ENCODE data around the gene RAPGEF1. TPM values are rescaled to one million over a fixed set of nuclear protein-coding genes. Genes with fewer than 3 reads are reported as not detected.

RAPGEF1 gene
- total RNA-seq, 1 donor from 2014 or later: 33.3 TPM

DNA sequence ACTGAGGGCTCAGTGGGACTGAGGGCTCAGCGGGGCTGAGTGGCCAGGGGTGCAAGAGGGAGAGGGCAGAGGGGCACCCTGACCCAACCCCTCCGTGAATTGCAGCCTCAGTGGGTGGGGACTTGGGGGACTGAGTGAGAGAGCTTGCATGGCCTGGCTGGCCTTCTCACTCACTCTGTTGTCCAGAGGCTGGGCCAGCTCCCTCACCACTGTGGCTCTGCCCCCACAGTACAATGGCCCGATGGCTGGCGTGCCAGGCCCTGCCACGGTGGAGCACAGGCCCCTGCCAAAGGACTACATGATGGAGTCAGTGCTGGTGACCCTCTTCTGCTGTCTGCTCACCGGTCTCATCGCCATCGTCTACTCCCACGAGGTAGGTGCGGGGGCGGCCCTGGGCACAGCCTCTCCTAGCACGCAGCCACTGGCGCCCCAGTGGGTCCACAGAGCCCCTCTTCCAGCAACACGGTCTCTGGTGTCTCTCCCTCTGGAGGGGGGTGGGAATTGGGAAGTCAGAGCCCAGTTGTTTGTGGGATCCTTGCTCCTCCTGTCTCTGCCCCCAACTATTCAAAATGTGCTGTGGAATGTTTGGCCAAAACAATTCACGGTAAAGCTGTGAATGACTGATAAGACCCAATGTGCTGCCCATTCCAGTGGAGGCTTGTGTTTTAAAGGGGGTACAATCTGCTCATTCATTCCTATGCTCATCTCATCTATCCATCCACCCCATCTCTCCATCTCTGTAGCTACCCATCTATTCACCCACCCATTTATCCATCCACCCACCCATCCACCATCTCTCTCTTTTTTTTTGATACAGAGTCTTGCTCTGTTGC, 183.8 kb downstream of the RAPGEF1 start:
- Mint-ChIP-seq H3K4me1 (no peaks in the 10 kb centered on the region), H3K27ac (no peak overlapping the region), H3K27me3 (ENCODE audit: insufficient read depth, low read depth) (peaks cover 28% of the 10 kb centered on the region), H3K4me3 (no peak overlapping the region), H3K9me3 (peaks cover 18% of the 10 kb centered on the region), H3K36me3 (no peaks in the 10 kb centered on the region)
- H3F3A ChIP-seq (ENCODE audit: low read depth): no peaks in the 10 kb centered on the region
- no peak overlapping the region for H3K9ac ChIP-seq
- DNase-seq (ENCODE audit: low spot score): no peak
- no peaks in the 10 kb centered on the region for H3K4me1 ChIP-seq
- no peak overlapping the region for H3K4me3 ChIP-seq
- H3K27ac ChIP-seq: no peak overlapping the region
- TF ChIP-seq EZH2 (IDR thresholded peaks at IDR 0.05) (no peak), EZH2phosphoT487 (IDR thresholded peaks at IDR 0.05) (no peak)
- TF ChIP-seq, protein P1, sequence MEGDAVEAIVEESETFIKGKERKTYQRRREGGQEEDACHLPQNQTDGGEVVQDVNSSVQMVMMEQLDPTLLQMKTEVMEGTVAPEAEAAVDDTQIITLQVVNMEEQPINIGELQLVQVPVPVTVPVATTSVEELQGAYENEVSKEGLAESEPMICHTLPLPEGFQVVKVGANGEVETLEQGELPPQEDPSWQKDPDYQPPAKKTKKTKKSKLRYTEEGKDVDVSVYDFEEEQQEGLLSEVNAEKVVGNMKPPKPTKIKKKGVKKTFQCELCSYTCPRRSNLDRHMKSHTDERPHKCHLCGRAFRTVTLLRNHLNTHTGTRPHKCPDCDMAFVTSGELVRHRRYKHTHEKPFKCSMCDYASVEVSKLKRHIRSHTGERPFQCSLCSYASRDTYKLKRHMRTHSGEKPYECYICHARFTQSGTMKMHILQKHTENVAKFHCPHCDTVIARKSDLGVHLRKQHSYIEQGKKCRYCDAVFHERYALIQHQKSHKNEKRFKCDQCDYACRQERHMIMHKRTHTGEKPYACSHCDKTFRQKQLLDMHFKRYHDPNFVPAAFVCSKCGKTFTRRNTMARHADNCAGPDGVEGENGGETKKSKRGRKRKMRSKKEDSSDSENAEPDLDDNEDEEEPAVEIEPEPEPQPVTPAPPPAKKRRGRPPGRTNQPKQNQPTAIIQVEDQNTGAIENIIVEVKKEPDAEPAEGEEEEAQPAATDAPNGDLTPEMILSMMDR (IDR thresholded peaks at IDR 0.05): no peak
- no peak overlapping the region for H2AFZ ChIP-seq (replicated peaks)
- H4K20me1 ChIP-seq (ENCODE audit: low read depth): no peaks in the 10 kb centered on the region
- H3K9me3 ChIP-seq (ENCODE audit: low read depth): peaks cover 12% of the 10 kb centered on the region
- H3K27me3 ChIP-seq: peaks cover 42% of the 10 kb centered on the region
- H3K4me2 ChIP-seq: no peak overlapping the region
- no peaks in the 10 kb centered on the region for H3K79me2 ChIP-seq (ENCODE audit: low read depth)
- H3K36me3 ChIP-seq: peaks cover 3% of the 10 kb centered on the region

DNA sequence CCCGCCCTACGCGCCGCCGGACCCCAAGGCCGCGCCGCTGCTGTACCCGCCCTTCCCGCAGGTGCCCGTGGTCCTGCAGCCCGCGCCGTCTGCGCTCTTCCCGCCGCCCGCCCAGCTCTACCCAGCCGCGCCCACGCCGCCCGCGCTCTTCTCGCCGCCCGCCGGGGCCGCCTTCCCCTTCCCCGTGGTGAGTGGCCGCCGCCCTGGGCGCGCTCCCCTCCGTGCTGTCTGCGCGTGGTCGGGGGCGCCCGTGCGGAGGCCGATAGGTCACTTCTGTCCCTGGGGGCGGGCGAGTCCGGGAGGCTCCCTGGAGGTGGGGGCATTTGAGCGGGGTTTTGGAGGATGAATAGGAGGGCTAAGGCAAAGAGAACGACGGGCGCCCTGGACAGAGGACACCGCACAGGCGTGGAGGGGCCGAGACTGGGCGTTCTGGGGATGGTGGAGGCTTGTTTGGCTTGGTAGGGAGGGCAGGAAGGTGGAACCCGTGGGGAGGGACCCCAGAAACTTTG, 185.0 kb downstream of the RAPGEF1 start:
- Histone ChIP-seq H3K36me3 (no peaks in the 10 kb centered on the region), H3K4me2 (peak overlapping the region; percentile 79), H3K27me3 (peaks cover 42% of the 10 kb centered on the region), H3K4me3 (peak overlapping the region; percentile 47), H3K9me3 (ENCODE audit: low read depth) (peaks cover 2% of the 10 kb centered on the region), H3K9ac (no peak overlapping the region), H4K20me1 (ENCODE audit: low read depth) (no peaks in the 10 kb centered on the region), H3K27ac (no peak overlapping the region), H3K79me2 (ENCODE audit: low read depth) (no peaks in the 10 kb centered on the region), H2AFZ (replicated peaks) (peak overlapping the region; percentile 90), H3F3A (ENCODE audit: low read depth) (no peaks in the 10 kb centered on the region), H3K4me1 (no peaks in the 10 kb centered on the region)
- H3K4me3 Mint-ChIP-seq: peak overlapping the region; percentile 48
- no peaks in the 10 kb centered on the region for H3K4me1 Mint-ChIP-seq
- peak; percentile 45 for DNase-seq (ENCODE audit: low spot score)
- no peaks in the 10 kb centered on the region for H3K36me3 Mint-ChIP-seq
- no peak overlapping the region for H3K27ac Mint-ChIP-seq
- peaks cover 28% of the 10 kb centered on the region for H3K27me3 Mint-ChIP-seq (ENCODE audit: insufficient read depth, low read depth)
- TF ChIP-seq EZH2phosphoT487 (IDR thresholded peaks at IDR 0.05) (peak; percentile 86), EZH2 (IDR thresholded peaks at IDR 0.05) (peak; percentile 92)
- TF ChIP-seq, protein P1 (IDR thresholded peaks at IDR 0.05): no peak
- H3K9me3 Mint-ChIP-seq: peaks cover 16% of the 10 kb centered on the region

DNA sequence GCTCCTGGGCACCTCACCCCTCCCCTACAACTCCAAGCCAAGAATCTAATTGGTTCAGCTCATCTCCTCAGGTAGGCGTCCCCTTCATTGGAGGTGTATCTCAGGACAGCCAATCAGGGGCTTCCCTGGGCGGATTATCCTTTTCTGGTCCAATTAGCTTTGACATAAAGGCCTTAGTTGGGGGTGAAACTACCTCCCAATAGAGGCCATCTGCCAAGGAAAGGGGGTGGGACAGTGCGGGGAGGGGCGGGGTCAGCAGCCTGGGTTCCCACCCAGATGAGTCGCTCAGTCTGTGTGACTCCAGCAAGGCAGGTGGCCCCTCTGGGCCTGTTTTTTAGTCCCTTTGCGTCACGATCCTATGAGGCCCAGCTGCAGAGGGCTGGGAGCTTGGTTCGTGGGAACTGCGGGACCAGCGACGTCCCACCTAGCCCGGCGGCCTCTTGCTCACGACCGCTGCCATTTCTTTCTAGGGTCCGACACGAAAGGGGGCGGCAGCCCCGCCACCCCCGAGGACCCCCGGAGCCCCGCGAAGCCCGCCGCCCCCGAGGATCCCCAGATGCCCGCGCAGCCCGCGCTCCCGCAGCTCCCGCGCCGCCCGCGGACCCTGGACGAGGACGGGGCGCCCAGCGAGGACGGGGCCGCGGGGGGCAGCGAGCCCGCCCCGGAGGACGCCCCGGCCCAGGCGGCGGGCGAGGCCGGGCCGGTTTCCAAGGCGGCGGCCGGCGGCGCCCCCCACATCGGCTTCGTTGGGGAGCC, 185.6 kb downstream of the RAPGEF1 start:
- DNase-seq (ENCODE audit: low spot score): no peak
- H3K9me3 Mint-ChIP-seq: peaks cover 13% of the 10 kb centered on the region
- Histone ChIP-seq H3K4me3 (peak overlapping the region; percentile 47), H3K4me2 (peak overlapping the region; percentile 79), H3K9ac (no peak overlapping the region), H3K9me3 (ENCODE audit: low read depth) (no peaks in the 10 kb centered on the region), H3K27me3 (peaks cover 42% of the 10 kb centered on the region), H3F3A (ENCODE audit: low read depth) (no peaks in the 10 kb centered on the region), H3K36me3 (no peaks in the 10 kb centered on the region), H3K27ac (no peak overlapping the region), H2AFZ (replicated peaks) (no peak overlapping the region), H3K79me2 (ENCODE audit: low read depth) (no peaks in the 10 kb centered on the region), H4K20me1 (ENCODE audit: low read depth) (no peaks in the 10 kb centered on the region), H3K4me1 (no peaks in the 10 kb centered on the region)
- H3K27me3 Mint-ChIP-seq (ENCODE audit: insufficient read depth, low read depth): peaks cover 30% of the 10 kb centered on the region
- no peak overlapping the region for H3K27ac Mint-ChIP-seq
- no peaks in the 10 kb centered on the region for H3K36me3 Mint-ChIP-seq
- H3K4me1 Mint-ChIP-seq: no peaks in the 10 kb centered on the region
- H3K4me3 Mint-ChIP-seq: no peak overlapping the region
- TF ChIP-seq, protein P1 (IDR thresholded peaks at IDR 0.05): no peak
